EH (cell line): ENCODE results near the gene SYT12.
"Not testable (repeated sequence)": the region's sequence is repeated elsewhere in the genome, so short reads cannot be mapped to it uniquely, and the experiment has no call there.

ENCODE experiments used
- DNase-seq: peaks from one replicate; pipeline ENCODE4 v3.0.0-alpha.2; 2015; ENCODE audit warnings: low read depth

SYT12 gene

DNA sequence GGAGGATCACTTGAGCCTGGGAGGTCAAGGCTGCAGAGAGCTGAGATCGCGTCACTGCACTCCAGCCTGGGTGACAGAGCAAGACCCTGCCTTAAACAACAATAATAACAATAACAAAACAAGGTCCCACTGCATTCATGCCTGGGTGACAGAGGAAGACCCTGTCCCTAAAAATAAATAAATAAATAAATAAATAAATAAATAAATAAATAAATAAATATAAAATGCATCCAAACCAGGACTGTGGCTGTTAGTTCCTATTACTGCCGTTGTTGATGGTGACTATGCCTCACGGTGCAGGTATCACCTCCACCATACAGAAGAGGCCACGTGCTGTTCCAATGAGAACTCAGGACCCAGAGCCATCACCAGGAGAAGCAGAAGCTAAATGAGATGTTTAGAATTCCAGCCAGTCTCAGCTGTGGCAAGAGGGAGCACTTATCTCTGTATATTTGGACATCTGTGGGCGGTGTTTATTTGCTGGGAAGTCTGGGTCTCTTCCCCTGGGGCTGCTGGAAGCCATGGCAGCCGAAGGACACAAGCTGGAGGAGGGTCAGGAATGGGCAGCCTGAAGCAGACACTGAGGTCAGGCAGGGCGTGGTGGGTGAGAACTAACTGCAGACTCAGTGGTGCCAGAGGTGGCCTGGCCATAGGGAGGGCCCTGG, 26.2 kb upstream of the SYT12 start:
- DNase-seq: peak; percentile 86

- DNase-seq: no peak
Observed at GRCh38 chr11:66999555-66999954, 23.4 kb upstream of the SYT12 start.

DNA sequence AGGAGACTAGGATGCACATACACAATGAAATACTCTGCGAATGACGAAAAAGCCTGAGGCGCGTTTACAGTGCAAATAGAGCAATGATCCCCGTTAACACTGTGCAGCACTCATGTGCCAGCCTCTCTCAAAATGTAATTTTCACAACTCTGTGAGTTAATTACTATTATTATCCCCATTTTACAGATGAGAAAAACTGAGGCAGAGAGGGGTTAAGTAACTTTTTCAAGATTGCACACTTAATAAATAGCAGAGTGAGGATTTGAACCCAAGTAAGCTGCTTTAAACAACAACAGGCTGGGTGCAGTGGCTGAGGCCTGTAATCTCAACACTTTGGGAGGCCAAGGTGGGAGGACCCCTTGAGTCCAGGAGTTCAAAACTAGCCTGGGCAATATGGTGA, 21.6 kb upstream of the SYT12 start:
- no peak for DNase-seq

DNA sequence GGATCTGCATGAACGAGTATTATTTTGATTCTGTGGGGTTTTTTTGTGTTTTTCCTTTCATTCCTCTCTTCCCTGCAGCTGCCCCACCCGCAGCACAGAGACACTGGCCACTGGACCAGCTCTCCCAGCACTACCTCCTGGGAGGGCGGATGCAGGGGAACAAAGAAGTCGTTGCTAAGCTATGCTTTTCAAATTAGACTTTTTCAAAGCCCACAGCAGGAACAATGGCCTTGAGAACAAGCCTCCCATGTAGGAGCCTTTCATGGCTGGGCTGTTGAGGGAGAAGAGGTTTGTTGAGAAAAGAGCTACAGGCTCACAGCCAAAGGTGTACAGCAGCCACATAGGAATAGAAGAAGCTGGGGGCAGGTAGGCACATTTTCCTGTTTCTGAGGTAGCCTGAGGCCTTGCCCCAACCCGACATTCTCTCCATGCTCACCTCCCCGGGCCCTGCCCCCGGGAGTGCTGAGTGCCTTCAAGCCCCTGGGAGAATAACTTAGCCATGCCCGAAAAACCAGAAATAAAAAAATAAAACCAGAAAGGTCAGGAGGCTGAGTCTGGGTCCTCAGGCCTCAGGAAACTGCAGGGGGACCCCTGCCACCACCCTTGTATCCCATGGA, 20.5 kb upstream of the SYT12 start:
- DNase-seq: no peak

DNA sequence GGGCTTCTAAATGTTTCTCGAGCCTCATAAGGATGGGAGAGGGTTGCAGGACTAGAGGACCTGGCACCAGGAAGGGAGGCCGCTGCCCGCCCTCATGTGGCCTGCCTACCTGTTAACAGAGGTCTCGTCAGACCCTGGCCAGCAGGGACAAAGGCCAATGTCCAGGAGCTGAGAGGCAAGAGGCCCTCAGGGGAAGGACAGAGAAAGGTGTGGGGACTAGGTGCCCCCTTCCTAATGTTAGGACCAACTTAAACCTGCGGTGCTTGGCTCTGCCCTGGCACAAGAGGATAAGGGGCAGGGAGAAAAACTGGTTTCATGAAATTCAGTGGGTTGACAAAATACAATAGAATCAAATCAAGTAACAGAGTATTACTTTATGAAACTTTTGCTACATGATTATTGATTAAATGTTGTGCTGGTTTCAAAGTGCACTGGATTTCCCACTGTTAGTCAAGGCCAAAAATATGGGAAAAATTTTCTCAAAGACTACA, 20.0 kb upstream of the SYT12 start:
- no peak for DNase-seq

GRCh38 chr11:67005200-67005599, 17.7 kb upstream of the SYT12 start:
- not testable (repeated sequence) for DNase-seq

- peak; percentile 43 for DNase-seq
Observed at GRCh38 chr11:67006029-67006884, 16.7 kb upstream of the SYT12 start.

- DNase-seq: no peak
Observed at GRCh38 chr11:67007126-67007525, 15.8 kb upstream of the SYT12 start.

DNA sequence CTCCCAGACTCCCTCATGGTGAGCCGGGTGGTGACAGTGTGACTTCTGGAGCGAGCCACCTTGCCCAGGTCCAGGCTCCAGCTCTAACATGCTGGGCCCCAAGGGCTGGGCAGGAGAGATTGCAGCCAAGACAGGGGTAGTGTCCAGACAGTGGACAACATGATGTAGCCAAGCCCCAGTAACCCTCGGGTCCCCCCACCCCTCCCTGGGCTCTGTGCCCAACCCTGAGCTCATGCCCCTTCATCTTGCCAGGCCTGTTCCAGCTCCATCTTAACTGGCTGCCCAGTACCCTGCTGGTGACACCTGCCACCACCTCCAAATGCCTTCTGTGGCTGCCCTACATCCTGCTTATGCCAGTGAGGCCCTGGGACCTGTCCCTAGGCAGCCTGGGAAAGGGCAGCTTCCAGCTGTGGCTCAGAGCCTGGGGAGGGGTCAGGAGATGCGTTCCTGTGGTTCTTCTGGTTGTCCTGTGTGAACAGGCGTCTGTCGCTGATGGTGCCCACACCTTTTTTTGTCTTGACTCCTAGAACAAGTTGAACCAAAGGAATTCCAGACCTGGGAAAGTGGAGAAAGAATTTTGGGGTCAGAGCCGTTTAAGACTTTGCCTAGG, 12.5 kb upstream of the SYT12 start:
- DNase-seq: no peak

DNA sequence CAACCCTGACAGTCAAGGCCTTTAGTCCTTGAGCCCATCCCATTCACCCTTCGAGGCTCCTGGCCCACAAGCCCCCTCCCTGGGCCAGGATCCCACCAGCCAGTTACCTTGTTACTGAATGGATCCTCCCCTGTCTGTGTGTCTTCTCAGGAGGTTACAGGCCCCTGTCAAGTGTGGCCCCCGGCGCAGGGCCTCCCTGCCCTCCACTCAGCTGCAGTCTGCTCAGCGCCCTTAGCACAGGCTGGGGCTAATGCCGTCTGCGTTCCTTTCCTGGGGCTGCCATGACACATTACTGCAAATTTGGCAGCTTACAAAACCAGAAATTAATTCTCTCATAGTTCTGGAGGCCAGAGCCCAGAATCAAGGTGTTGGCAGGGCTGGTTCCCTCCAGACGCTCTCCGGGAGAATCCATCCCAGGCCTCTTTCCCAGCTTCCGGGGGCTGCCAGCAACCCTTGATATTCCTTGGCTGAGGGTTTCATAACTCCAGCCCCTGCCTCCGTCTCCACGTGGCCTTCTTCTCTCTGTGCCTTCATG, 9.4 kb upstream of the SYT12 start:
- no peak for DNase-seq

DNA sequence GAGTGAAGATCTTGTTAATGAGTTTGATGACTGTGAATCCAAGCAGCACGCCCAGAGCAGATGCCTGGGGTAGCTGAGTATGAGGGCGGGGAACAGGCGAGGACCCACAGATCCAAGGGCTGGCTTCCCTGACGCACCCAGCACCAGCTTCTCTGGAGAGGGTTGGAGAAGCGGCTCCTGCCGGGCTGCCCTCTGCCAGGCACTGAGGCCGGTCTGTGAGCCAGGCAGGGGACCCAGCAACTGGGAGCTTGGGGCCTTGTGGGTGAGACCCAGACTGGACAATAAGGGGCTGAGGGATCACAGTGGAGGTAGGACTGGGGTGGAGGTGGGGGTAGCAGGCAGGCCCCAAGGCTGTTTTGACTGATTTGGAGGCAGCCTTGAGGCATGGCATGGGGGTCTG, 8.6 kb upstream of the SYT12 start:
- no peak for DNase-seq

GRCh38 chr11:67015048-67015447, 7.9 kb upstream of the SYT12 start:
- DNase-seq: no peak

DNA sequence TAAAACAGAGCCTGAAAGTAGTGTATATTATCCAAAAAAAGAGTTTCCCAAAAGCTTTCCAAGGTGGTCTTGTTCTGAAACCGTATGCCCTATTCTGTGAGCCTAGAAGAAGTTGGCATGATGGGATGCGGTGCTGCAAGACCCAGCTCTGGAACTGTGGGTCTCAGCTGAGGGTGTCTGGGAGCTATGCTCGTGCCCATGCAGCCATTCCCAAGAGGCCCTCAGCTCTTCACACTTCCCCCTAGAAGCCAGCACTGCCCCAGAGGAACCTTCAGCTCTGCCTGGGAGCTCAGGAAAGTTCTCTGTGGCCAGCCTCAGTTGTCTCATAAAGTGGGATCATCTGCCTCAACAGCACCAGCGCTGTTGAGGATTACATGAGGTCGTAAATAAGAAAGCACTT, 6.4 kb upstream of the SYT12 start:
- DNase-seq: no peak

DNA sequence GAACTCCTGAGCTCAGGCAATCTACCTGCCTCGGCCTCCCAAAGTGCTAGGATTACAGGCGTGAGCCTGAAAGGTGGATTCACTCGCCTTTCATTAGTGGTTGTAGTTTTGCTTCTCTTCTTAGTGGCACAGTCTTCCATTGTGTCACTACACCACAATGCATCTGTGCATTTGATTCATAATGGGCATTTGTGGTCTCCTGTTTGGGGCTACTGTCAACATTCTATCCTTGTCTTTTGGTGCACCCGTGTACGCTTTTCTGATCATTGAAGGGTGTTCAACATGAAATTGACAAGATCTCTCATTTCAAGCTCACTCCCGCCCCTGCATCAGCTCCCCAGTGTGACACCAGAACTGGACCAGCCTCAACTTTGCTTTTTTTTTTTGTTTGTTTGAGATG, 2.0 kb upstream of the SYT12 start:
- DNase-seq: no peak

DNA sequence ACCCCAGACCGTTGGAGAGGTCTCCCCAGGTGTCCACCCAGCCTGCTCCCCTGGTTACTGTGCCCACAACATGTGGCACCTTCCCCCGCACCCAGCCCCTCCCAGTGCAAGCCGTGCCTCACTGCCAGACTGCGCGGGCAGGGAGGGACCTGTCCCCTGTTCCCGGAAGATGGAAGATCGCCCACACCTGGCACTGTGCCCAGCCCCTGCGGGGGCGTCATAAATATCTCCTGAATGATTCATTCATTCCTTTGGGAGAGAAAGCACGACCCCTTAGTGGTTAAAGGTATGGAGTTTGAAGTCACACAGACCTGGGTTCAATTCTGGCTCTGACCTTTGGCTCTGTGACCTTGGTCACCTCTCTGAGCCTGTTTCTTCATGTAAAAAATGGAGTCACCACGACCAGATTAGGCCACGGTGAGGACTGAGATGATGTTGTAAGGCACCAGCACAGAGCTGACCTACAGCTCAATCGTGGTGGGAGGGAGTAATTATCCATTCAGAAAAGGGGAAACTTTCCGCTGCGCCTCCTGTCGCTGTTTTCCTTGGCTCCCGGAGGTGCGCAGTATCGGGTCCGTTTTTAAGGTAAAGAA, 497 bp upstream of the SYT12 start:
- DNase-seq: peak; percentile 40

DNA sequence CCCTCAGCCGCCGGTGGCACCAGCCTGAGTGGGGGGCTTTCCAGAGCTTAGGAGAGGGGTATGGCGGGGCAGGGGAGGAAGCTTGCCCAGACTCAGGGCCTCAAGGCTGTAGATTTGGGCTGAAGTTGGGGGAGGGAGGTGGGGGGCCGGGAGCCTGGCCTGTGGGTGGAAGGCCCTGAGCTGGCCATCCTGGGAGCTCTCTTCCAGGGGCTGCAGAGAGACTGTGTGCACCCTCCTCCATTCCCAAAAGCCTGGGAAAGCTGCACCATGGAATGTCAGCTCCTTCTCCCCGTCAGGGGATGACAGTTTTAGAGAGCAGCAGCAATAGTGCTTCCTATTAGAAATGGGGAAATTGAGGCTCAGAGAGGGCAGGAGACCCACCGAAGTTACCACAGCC, 1.0 kb downstream of the SYT12 start:
- no peak for DNase-seq

DNA sequence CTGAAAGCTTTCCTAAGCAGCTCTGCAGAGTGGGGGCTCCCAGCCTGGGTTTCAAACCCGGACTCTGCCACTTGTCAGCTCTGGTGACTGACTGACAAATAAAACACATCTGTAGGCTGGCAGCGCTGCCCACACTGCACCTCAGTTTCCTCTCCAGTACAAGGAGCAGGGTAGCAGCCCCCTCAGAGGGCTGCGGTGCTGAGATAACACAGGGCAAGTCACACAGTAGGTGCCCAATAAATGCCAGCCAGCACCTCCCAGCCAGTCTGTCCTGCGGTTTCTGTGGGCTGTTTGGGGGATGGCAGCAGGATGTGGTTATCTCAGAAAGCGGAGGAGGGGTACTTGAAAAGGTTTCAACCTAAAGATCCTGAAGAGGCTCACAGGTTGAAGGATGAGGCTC, 1.5 kb downstream of the SYT12 start:
- no peak for DNase-seq

- no peak for DNase-seq
Observed at GRCh38 chr11:67024966-67025365, 2.0 kb downstream of the SYT12 start.

DNA sequence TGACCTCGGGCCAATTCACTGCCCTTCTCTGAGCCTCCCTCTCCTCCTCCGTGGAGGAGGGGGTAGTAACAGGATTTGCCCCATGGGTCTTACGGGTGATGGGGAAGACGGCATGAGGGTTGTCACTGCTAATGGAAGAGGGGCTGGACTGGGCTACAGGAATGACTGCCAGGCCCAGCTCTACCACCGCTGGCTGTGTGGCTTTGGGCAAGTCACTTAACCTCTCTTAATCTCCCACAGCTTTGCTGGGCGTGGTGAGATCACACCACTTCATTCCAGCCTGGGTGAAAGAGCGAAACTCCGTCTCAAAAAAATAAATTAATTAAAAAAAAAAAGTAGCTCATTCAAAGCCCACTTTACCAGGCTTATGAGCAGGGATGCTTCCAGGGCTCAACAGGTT, 2.8 kb downstream of the SYT12 start:
- no peak for DNase-seq

GRCh38 chr11:67026941-67027340, 4.0 kb downstream of the SYT12 start:
- DNase-seq: no peak

DNA sequence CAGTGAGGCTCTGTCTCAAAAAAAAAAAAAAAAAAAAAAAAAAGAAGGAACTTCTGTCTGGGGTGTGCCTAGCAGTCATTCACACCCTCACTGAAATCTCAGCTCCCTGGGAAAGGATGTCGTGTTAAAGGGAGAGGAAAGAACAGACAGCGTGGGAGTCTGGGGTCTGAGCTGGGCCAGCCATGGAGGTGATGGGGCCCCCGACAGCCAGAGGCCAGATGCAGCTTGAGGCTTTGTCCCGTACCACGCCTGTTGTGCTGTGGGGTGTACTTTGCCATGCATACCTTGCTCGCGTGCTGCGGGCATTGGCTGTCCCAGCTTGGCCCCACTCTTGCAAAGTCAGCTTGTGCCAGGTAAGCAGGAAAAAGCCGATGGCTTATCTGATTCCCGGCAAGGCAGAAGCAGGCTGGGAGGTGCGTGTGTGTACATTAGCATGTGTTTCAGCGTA, 4.6 kb downstream of the SYT12 start:
- DNase-seq: no peak
